ENCODE measurements around the gene C21orf58. TPM values are rescaled to one million over a fixed set of nuclear protein-coding genes. Genes with fewer than 3 reads are reported as not detected.

The C21orf58 gene
- total RNA-seq, 1 experiment from 2014 or later: 12.7 TPM

- Histone ChIP-seq H3K4me3 (ENCODE audit: low read depth in 2 of 2, low read length in 2 of 2) (no peak overlapping the region), H3K27me3 (ENCODE audit: control insufficient read depth, insufficient read depth, low read length) (no peaks in the 10 kb centered on the region), H3K36me3 (ENCODE audit: control insufficient read depth, insufficient read depth, low read length) (peaks cover 2% of the 10 kb centered on the region; the same call in 1 of the 2 replicates), H3K27ac (ENCODE audit: low read length) (no peak overlapping the region), H3K9me3 (ENCODE audit: control insufficient read depth, insufficient read depth, low read depth, low read length) (no peaks in the 10 kb centered on the region; the same call in 1 of the 2 replicates), H3K4me1 (ENCODE audit: control insufficient read depth, insufficient read depth, low read length) (peaks cover 10% of the 10 kb centered on the region)
- ATAC-seq: no peak
- ChIA-PET POLR2A (interaction anchor here (0.7 kb wide), 1 partner anchor 238 kb away, joined by 5 read pairs; no protein-coding TSS in a partner anchor), CTCF (no interaction called here)
- in situ Hi-C loops (cut with HindIII; ENCODE audit: low pct_unique_long_range_greater_than_20kb, low sequenced_read_pairs) (no loop called here), intact Hi-C loops (cut with micrococcal nuclease; ENCODE audit: unreplicated experiment) (no loop called here)
- DNase-seq (ENCODE audit: low read depth, low spot score): no peak
- no peak for TF ChIP-seq SIN3A (IDR thresholded peaks at IDR 0.05; ENCODE audit: borderline replicate concordance, insufficient read depth, low read depth, low read length)
- no peak for TF ChIP-seq POLR2AphosphoS5 (IDR thresholded peaks at IDR 0.05; ENCODE audit: low read depth, low read length)
- TF ChIP-seq CTCF (IDR thresholded peaks at IDR 0.05): no peak
- no peak for TF ChIP-seq REST (IDR thresholded peaks at IDR 0.05; ENCODE audit: insufficient read depth in 1 of 2, low read depth in 2 of 2, low read length in 1 of 2)
- TF ChIP-seq TCF7L2 (IDR thresholded peaks at IDR 0.05; ENCODE audit: low read depth, low read length): no peak
- BruUV-seq (replicated peaks): no TSS peak
Observed at GRCh38 chr21:46289655-46290179, 34.0 kb downstream of the C21orf58 start.

GRCh38 chr21:46287541-46287940 is 36.1 kb downstream of the C21orf58 start:
- no peak for ATAC-seq
- TF ChIP-seq REST (IDR thresholded peaks at IDR 0.05; ENCODE audit: insufficient read depth in 1 of 2, low read depth in 2 of 2, low read length in 1 of 2) (no peak), CTCF (IDR thresholded peaks at IDR 0.05) (no peak), SIN3A (IDR thresholded peaks at IDR 0.05; ENCODE audit: borderline replicate concordance, insufficient read depth, low read depth, low read length) (no peak), POLR2AphosphoS5 (IDR thresholded peaks at IDR 0.05; ENCODE audit: low read depth, low read length) (no peak), TCF7L2 (IDR thresholded peaks at IDR 0.05; ENCODE audit: low read depth, low read length) (no peak)
- Histone ChIP-seq H3K27me3 (ENCODE audit: control insufficient read depth, insufficient read depth, low read length) (no peaks in the 10 kb centered on the region), H3K27ac (ENCODE audit: low read length) (peak overlapping the region; percentile 83; the same call in 1 of the 2 replicates), H3K36me3 (ENCODE audit: control insufficient read depth, insufficient read depth, low read length) (peaks cover 4% of the 10 kb centered on the region; the same call in 1 of the 2 replicates), H3K9me3 (ENCODE audit: control insufficient read depth, insufficient read depth, low read depth, low read length) (no peaks in the 10 kb centered on the region), H3K4me3 (ENCODE audit: low read depth in 2 of 2, low read length in 2 of 2) (peak overlapping the region; percentile 75 to 87), H3K4me1 (ENCODE audit: control insufficient read depth, insufficient read depth, low read length) (peaks cover 20% of the 10 kb centered on the region; the same call in 1 of the 2 replicates)
- intact Hi-C loops (cut with micrococcal nuclease; ENCODE audit: unreplicated experiment) (no loop called here), in situ Hi-C loops (cut with HindIII; ENCODE audit: low pct_unique_long_range_greater_than_20kb, low sequenced_read_pairs) (no loop called here)
- ChIA-PET CTCF (no interaction called here), POLR2A (no interaction called here)
- DNase-seq (ENCODE audit: low read depth, low spot score): no peak
- no TSS peak for BruUV-seq (replicated peaks)

Data from Panc1 (cell line).